ENCODE measurements around the gene ADGRG6.
"Not testable (repeated sequence)": the region's sequence is repeated elsewhere in the genome, so short reads cannot be mapped to it uniquely, and the experiment has no call there.

ADGRG6 gene

DNA sequence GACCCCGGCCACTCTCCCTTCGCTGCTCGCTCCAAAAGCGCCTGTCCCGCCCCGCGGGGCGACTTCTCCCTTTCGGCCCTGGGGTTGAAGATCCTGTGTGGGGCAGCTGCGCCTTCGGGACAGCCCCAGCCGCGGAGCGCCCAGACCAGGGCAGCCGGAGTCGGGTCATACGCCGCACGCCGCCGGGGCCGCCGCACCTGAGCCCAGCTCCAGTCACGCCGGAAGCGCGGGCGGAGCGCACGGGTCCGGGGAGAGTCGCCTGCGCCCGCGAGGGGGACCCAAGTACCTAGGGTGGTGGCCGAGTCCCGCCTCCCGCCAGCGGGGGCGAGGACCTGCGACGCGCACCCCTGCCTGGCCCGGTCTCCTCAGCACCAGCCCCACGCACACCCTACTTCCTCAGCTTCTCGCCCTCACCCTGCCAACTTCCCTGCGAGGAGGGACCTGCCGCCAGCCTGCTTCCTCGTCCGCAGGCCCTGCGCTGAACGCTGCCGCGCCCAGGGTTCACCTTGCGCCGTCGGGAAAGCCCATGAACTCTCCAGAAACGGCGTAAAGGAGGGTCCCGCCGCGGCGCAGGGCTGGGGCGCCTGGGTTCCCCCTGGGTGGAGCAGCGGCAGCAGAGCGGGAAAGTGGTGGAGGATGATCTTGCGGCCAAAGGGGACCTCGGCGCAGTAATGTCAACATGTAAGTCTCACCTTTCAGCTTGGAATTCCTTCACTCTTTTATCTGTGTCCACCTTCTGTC is at the start of gene ADGRG6:
Gene ADGRG6 (plus strand): TSS at position 357 of the 741 bp plus-strand sequence. CDS start 323 bp downstream, at position 680.
- peak; percentile 86 for DNase-seq

GRCh38 chr6:142254513-142254912 is 47.3 kb upstream of the ADGRG6 start:
- no peak for DNase-seq

DNA sequence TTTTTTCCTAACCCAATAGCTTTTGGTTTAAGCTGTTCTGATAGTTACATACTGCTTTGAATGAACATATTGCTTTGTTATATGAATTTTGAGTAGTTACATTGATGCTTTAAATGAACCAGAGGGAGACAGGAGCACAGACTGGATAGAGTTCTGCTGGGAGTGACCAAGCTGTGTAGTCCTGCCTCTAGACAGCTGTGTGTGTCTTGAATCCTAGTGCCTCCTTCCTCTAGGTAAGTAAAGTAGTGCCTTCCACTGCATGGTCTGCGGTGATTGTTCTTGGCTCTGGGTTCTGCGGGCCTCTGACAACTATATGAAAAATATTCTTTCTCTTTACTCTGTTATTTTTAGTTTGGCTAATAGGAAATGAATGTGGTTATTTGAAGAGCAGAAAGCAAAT is 46.0 kb upstream of the ADGRG6 start:
- DNase-seq, result no peak

GRCh38 chr6:142258305-142258704 is 43.5 kb upstream of the ADGRG6 start:
- no peak for DNase-seq

DNA sequence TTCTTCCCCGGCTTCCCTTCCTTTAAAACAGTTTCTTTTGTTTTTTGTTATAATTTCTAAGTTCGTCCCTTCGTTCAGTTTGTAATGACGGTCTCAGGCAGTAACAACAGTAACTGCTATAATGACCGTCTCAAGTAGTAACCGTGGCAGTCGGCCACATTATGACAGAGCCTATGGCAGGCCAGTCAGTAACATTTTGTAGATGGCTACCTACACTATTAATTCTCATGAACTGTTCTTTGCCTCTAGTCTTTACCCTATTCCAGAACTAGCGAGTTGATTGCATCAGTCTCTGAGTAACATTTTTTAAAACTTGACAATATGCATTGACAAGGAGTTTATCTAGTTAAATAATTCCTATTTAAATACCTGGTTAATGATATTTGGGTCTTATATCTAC is 43.0 kb upstream of the ADGRG6 start:
- DNase-seq, result no peak

DNA sequence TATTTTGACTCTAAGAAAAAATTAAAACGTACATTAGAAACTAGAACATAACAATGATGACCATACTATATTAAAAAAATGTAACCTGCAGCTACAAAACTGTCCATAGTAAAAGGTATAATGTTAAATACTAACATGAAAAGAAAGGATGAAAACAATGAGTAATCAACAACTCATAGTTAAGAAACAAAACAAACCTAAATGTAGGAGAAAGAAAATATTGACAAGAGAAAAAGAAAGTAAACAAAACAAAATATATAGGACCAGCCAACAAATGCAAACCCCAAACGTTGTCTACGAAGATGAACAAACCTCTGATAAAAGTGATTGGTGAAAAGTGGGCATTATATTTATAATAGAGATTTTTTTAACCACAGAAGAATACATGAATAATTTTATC is 41.1 kb upstream of the ADGRG6 start:
- no peak for DNase-seq

- DNase-seq, result no peak
Observed at GRCh38 chr6:142262231-142262630, 39.6 kb upstream of the ADGRG6 start.

GRCh38 chr6:142265476-142265875 is 36.3 kb upstream of the ADGRG6 start:
- no peak for DNase-seq

- no peak for DNase-seq
Observed at GRCh38 chr6:142266060-142266459, 35.7 kb upstream of the ADGRG6 start.

DNA sequence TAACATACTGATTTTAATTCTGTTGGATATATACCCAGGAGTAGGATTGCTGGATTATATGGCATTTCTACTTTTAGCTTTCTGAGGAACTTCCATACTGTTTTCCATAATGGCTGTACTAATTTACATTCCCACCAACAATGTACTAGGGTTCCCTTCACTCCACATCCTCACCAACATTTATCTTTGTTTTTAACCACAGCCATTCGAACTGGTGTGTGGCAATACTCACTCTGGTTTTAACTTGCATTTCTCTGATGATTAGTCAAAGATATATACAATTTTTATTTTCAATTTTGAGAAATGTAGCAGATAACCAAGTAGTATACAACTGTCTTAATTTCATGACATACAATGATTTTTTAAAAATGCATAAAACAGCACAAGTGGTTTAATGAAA is 30.3 kb upstream of the ADGRG6 start:
- no peak for DNase-seq

DNA sequence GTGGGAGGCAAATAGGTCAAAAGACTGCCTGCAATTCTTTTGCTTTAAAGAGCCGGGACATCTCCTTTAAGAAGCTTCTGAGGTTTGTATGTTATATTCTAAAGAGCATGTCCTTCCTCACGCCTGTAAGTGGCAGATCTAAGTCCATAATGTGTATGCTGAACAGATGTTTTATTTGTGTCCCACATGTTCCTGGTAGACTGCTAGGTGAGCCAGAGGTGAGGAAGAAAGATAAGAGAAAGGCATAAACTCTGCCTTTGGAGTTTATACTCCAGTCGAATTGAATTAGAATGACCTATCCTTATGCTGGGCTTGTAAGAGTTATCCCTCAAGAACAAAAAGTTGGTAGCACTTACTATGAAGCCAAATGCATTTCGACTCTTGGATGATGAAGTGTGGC is 27.2 kb upstream of the ADGRG6 start:
- DNase-seq, result no peak

DNA sequence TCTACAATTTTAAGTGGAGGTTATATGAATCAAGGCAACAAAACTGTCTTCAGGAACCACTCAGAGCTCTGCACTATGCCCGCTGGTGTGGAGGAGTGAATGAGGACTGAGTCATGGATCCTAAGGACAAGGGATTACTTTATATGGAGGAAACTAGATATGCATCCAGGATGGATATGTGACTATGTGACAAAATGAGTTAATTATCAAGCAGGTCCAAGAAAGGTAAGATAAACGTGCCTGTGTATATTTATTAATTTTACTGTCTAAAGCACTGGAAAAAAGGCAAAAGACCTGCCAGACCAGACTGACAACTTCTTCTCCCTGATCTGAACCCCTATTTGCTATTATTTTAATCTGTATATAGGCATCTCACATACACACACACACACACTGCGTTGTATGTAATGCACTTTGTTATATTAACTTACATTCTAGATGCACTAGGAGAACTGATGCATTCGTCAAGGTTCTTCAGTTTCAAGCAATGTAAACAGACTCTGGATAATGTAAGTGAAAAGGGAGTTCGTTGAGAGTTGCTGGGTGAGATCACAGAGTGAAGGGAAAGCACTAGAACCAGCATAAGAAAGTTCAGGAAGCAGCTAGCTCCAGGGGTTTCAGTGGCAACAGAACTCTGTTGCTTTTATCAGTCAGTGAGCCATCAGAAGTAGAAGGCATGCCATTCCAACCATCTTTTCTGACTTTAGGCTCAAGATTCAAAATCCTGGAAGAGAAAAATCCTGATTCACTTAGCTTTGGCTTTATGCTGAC is 26.4 kb upstream of the ADGRG6 start:
- no peak for DNase-seq

GRCh38 chr6:142276256-142276655 is 25.6 kb upstream of the ADGRG6 start:
- no peak for DNase-seq

GRCh38 chr6:142279350-142280180 is 22.2 kb upstream of the ADGRG6 start:
- DNase-seq, result no peak

DNA sequence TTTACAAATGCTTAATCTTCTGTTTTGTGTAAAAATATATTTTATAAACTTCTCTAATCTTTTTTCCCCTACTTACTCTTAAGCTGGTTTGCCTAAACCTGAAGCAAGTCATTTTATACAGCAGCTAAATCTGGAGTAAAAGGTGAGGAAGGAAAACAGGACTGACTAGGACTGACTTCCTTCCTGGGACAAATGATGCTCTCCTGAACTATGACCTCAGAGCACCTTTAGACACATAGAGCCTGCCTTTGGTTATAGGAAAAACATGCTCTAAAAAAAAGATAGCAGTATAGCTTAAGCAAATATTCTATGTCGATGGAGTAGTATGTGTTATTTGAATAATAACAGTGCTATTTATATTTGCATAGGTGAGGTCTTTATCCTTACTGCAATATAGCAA is 21.5 kb upstream of the ADGRG6 start:
- no peak for DNase-seq

DNA sequence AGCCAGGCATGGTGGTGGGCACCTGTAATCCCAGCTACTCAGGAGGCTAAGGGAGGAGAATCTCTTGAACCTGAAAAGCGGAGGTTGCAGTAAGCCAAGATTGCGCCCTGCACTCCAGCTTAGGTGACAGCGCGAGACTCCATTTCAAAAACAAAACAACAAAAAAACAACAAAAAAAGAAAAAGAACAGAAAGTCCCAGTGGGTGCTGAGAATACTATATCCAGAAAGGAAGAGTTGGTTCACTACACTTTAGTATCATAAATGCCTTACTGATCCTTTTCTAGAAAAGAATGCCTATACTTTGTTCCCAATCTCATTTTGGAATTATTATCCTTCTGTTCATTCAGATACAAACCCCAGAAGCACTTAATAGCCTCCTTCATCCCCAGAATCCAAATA is 20.9 kb upstream of the ADGRG6 start:
- DNase-seq, result no peak

- DNase-seq, result not testable (repeated sequence)
Observed at GRCh38 chr6:142283138-142283537, 18.7 kb upstream of the ADGRG6 start.

DNA sequence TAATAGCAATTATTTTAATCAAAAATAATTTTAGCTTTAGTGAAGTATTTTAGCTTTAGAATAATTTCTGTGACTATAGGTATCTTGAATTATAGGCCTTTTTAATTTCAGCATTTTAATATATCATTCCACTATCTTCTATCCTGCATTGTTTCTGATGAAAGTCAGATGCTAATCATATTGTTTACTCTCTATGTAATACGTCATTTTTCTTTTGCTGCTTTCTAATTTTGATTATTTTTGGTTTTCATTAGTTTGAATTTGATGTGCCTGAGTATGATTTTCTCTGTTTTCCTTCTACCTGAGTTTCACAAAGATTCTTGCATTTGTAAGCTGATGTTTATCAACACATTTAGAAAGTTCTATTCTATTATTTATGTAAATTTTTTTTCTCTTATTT is 17.4 kb upstream of the ADGRG6 start:
- no peak for DNase-seq

DNA sequence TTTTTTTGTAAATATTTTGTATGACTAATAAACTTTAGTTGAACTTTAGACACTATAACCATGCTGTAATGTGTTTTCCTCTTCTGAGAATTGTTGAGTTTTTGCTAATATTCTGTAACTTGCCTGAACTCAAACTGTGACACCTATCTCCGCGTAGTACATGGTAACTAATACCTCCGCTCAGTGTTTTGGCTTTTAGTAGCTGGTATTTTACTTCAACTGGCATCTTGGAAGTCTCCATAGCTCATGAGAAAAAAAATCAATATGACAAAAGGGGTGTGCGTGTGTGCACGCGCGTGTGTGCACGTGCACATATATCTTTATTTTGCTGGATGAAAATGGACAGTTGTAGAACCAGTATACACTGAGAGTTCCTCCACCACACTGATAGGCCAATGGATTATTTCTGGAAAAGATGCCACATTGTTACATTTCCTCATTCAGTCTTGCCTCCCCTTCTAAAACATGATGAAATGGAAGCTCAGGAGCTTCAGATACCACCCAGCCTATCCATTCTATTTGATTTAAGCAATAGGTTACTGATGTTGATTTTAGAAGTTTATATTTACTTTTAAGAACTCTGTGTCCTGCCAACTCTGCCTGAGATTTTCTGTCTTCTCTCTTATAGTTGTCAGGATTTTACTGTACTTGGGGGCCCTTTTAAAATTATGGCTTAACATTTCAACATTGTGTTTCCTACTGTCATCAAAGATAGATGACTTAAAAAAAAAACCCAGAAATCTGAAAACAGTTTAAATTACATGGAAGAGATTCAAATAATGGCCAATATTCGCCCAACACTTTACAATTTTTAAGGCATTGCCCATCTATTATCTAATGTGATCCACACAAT is 16.3 kb upstream of the ADGRG6 start:
- DNase-seq, result no peak

DNA sequence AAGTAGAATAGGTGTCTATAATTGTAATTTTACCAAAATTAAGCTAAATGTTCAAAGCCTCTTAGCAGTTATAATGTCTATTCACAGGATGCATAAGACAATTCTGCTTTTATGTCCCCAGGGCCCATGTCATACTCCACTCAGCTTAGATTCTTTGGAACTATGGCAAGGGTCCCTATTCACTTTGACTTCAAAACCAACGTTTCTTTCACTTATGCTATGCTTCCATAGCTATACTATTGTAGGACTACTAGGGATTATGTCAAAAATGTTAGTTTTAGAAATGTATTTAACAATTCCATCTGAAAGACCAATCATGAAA is 15.8 kb upstream of the ADGRG6 start:
- no peak for DNase-seq

GRCh38 chr6:142289687-142290086 is 12.1 kb upstream of the ADGRG6 start:
- DNase-seq, result no peak

- DNase-seq, result no peak
Observed at GRCh38 chr6:142290851-142291250, 11.0 kb upstream of the ADGRG6 start.

DNA sequence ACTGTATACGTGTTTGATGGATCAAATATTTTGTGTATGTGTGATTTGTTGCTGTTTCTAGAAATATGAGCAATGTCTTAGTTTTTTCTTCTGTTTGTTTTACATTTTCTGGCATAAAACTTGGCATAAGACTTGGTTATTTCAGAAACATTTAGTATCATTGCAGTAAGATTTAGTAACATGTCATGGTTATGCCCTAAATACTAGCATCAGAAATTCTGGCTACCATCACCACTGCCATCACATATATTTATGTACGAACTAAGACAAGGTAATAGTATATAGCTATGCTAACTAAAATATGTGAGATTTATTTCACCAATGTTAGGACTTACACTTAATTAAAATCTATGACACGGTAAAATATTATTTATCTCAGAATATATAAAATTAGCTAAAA is 10.3 kb upstream of the ADGRG6 start:
- DNase-seq, result no peak
